K562 (cell line): ENCODE results near the gene TPI1. TPM values are rescaled to one million over a fixed set of nuclear protein-coding genes. Genes with fewer than 3 reads are reported as not detected.

Experiments used
- ARNT ChIP-seq, 2 experiments: fragments of 450-650 bp; IDR thresholded peaks; 2 replicates each; pipeline ENCODE4 v1.6.1; 2016; ENCODE audit warnings: mild to moderate bottlenecking in 1 of 2
- ATF1 ChIP-seq, 2 experiments: fragments of 450-650 bp in 1 of 2; IDR thresholded peaks; 2 replicates each; pipeline ENCODE4 v1.6.1; 2016; ENCODE audit warnings: missing compliant biosample characterization in 1 of 2, missing genetic modification characterization in 1 of 2
- ATF7 ChIP-seq: fragments of 450-650 bp; IDR thresholded peaks from 2 replicates; pipeline ENCODE4 v1.7.1; 2014; ENCODE audit warnings: mild to moderate bottlenecking, moderate library complexity
- FOS ChIP-seq: IDR thresholded peaks from 3 replicates; pipeline ENCODE4 v1.6.1; 2011; ENCODE audit not compliant: insufficient read length; ENCODE audit errors: extremely low read depth
- FOXJ3 ChIP-seq: sonication (generic); formaldehyde crosslinking; IDR thresholded peaks from 2 replicates; pipeline ENCODE4 v1.4.0; 2020; ENCODE audit warnings: mild to moderate bottlenecking, missing genetic modification reagents
- FOXM1 ChIP-seq, 2 experiments: fragments of 450-650 bp in 1 of 2; sonication (generic) in 1 of 2; formaldehyde crosslinking in 1 of 2; IDR thresholded peaks; 2 replicates each; pipeline versions ENCODE4 v1.6.1 to v1.9.0; 2017 to 2022; ENCODE audit warnings: low read depth in 2 of 2, mild to moderate bottlenecking in 2 of 2, missing genetic modification reagents in 1 of 2, moderate library complexity in 1 of 2
- HOXB6 ChIP-seq: fragments of 250-450 bp; sonication (Bioruptor Pico); IDR thresholded peaks from 2 replicates; pipeline ENCODE4 v1.5.1; 2022; ENCODE audit warnings: mild to moderate bottlenecking, borderline replicate concordance
- KDM5B ChIP-seq: fragments of 200-600 bp; sonication (generic); IDR thresholded peaks from 2 replicates; pipeline ENCODE4 v1.6.1; 2012; ENCODE audit warnings: low read depth, mild to moderate bottlenecking, moderate library complexity, low read length, control low read depth, inconsistent platforms; ENCODE audit not compliant: insufficient replicate concordance
- KLF13 ChIP-seq: fragments of 450-650 bp; IDR thresholded peaks from 2 replicates; pipeline ENCODE4 v1.6.1; 2016; ENCODE audit warnings: missing genetic modification characterization, low read depth, mild to moderate bottlenecking, missing compliant biosample characterization, moderate library complexity, borderline replicate concordance
- MEIS2 ChIP-seq: fragments of 450-650 bp; IDR thresholded peaks from 2 replicates; pipeline ENCODE4 v1.6.1; 2014; ENCODE audit warnings: mild to moderate bottlenecking; ENCODE audit not compliant: partially characterized antibody
- MTA1 ChIP-seq: fragments of 450-650 bp; IDR thresholded peaks from 2 replicates; pipeline ENCODE4 v1.6.1; 2017; ENCODE audit warnings: borderline replicate concordance
- MTA3 ChIP-seq: fragments of 450-650 bp; formaldehyde crosslinking; IDR thresholded peaks from 2 replicates; pipeline ENCODE4 v1.6.1; 2017; ENCODE audit warnings: mild to moderate bottlenecking, borderline replicate concordance
- MYC ChIP-seq, 2 experiments: fragments of 250-450 bp in 1 of 2; sonication (Bioruptor Pico) in 1 of 2; IDR thresholded peaks; 2 replicates each; pipeline versions ENCODE4 v1.5.1 to v1.6.1; 2012 to 2021; ENCODE audit warnings: low read depth in 2 of 2, borderline replicate concordance in 1 of 2, improper control_type of control experiment in 1 of 2, low read length in 1 of 2, mild to moderate bottlenecking in 1 of 2, moderate library complexity in 1 of 2
- NFE2 ChIP-seq: IDR thresholded peaks from 2 replicates; pipeline ENCODE4 v1.6.1; 2014; ENCODE audit warnings: antibody characterized with exemption, low read depth
- NFYB ChIP-seq: IDR thresholded peaks from 2 replicates; pipeline ENCODE4 v1.6.1; 2011; ENCODE audit warnings: mild to moderate bottlenecking, moderate library complexity; ENCODE audit not compliant: insufficient read length; ENCODE audit errors: extremely low read depth
- NR2C2 ChIP-seq, 2 experiments: fragments of 200-800 bp in 1 of 2; sonication (Bioruptor generic) in 1 of 2; sonication (generic) in 1 of 2; formaldehyde crosslinking in 1 of 2; IDR thresholded peaks; 2 replicates each; pipeline versions ENCODE4 v1.6.1 to v1.8.0; 2016 to 2022; ENCODE audit warnings: mild to moderate bottlenecking in 1 of 2, missing compliant biosample characterization in 1 of 2, missing genetic modification characterization in 1 of 2, missing genetic modification reagents in 1 of 2
- POLR2B ChIP-seq: fragments of 450-650 bp; IDR thresholded peaks from 2 replicates; pipeline ENCODE4 v1.6.1; 2018; ENCODE audit warnings: low read depth; ENCODE audit not compliant: partially characterized antibody
- RBFOX2 ChIP-seq: fragments of 200-400 bp; formaldehyde crosslinking; IDR thresholded peaks from 2 replicates; pipeline ENCODE4 v1.6.1; 2017; ENCODE audit warnings: low read depth, mild to moderate bottlenecking, low read length, moderate library complexity
- SMARCE1 ChIP-seq: fragments of 450-650 bp; IDR thresholded peaks from 2 replicates; pipeline ENCODE4 v1.7.1; 2016; ENCODE audit warnings: mild to moderate bottlenecking
- SRSF3 ChIP-seq: fragments of 200-400 bp; formaldehyde crosslinking; IDR thresholded peaks from 2 replicates; pipeline ENCODE4 v1.6.1; 2016; ENCODE audit warnings: mild to moderate bottlenecking, low read length, moderate library complexity; ENCODE audit not compliant: insufficient read depth
- YBX1 ChIP-seq: fragments of 450-650 bp; IDR thresholded peaks from 2 replicates; pipeline ENCODE4 v1.7.1; 2016; ENCODE audit warnings: mild to moderate bottlenecking
- ZBTB7A ChIP-seq: IDR thresholded peaks from 2 replicates; pipeline ENCODE4 v1.6.1; 2011; ENCODE audit warnings: low read depth, mild to moderate bottlenecking, low read length, moderate library complexity, borderline replicate concordance; ENCODE audit not compliant: control insufficient read depth
- ZNF124 ChIP-seq: sonication (generic); formaldehyde crosslinking; IDR thresholded peaks from 2 replicates; pipeline ENCODE4 v1.8.1; 2022; ENCODE audit warnings: missing genetic modification reagents
- ZNF507 ChIP-seq: conservative IDR thresholded peaks from 2 replicates; pipeline ENCODE4 v1.6.1; 2017; ENCODE audit warnings: missing genetic modification characterization, missing compliant biosample characterization
- ZNF76 ChIP-seq: fragments of 250-450 bp; sonication (Bioruptor Pico); IDR thresholded peaks from 2 replicates; pipeline ENCODE4 v1.4.0; 2020; ENCODE audit warnings: mild to moderate bottlenecking, moderate library complexity, borderline replicate concordance
- polyA plus RNA-seq, 8 experiments: library from polyadenylated mRNA; depleted of rRNA in 4 of 8; stranded (reverse) in 5 of 8; unstranded in 3 of 8; fragments of >200 nt; fragmentation: Nextera tagmentation in 2 of 8; fragmentation: Illumina TruSeq in 1 of 8; extraction: Ambion mirVana in 2 of 8; extraction: Trizol in 1 of 8; gene quantifications; 2 replicates each; pipeline versions ENCODE4 v1.2.1 to v1.2.3, GENCODE V29; 2011 to 2014; ENCODE audit warnings: inconsistent platforms in 1 of 8, missing spikeins in 1 of 8
- total RNA-seq, 7 experiments: library from RNA; depleted of rRNA in 6 of 7; stranded (reverse); fragments of >200 nt in 6 of 7; fragmentation: Illumina TruSeq in 2 of 7; extraction: Trizol in 2 of 7; gene quantifications; 2 replicates each; pipeline versions ENCODE4 v1.2.1 to v1.2.3, GENCODE V29; 2011 to 2021; ENCODE audit warnings: low replicate concordance in 1 of 7
- TF ChIP-seq, protein P1 (sequence below): fragments of 450-650 bp; IDR thresholded peaks from 2 replicates; pipeline ENCODE4 v1.7.1; 2018; ENCODE audit warnings: mild to moderate bottlenecking, low read depth; ENCODE audit not compliant: partially characterized antibody

The TPI1 gene
- total and polyA plus RNA-seq, 9 of the 15 experiments (the other 6 are each of a cell fraction or from before 2014, with no cell fraction given), result 662 to 4,971 (median 892) TPM

DNA sequence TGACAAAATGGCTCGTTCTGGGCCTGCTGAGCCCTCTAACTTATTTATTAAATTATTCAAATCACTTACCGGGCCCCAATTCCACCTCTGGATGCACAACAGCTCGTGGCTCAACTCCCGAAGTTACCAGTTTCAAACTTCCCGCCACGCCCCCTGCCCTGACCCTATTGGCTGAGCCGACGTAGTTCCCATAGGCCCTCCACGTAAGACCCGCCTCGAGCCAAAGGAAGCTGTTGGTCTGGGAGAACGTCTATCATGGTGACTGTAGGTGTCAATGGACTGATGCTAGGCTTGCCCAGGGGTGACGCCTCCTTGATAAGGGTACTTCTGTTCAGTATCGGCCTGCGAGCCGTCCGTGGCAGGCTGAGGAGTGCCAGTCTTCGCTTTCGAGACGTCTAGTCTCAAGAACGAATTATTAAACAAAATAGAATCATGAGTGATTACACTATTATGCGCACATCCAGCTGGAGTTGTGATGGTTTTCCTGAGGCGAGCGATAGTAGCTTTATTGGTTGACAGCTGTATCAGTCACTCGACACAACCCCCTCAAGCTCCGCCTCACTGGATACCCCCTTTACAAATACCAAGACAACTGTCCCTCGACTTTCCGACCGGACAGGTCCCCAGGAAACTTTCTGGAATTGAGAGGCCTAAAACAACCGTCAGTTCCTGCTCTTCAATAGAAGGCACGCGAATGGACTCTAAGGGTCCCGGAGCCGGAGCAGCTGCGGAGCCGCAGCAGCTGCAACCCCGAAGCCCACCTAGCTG lies 16.0 kb upstream of the TPI1 start, which contains the start of gene CDCA3 (continued):
- TF ChIP-seq, protein P1, sequence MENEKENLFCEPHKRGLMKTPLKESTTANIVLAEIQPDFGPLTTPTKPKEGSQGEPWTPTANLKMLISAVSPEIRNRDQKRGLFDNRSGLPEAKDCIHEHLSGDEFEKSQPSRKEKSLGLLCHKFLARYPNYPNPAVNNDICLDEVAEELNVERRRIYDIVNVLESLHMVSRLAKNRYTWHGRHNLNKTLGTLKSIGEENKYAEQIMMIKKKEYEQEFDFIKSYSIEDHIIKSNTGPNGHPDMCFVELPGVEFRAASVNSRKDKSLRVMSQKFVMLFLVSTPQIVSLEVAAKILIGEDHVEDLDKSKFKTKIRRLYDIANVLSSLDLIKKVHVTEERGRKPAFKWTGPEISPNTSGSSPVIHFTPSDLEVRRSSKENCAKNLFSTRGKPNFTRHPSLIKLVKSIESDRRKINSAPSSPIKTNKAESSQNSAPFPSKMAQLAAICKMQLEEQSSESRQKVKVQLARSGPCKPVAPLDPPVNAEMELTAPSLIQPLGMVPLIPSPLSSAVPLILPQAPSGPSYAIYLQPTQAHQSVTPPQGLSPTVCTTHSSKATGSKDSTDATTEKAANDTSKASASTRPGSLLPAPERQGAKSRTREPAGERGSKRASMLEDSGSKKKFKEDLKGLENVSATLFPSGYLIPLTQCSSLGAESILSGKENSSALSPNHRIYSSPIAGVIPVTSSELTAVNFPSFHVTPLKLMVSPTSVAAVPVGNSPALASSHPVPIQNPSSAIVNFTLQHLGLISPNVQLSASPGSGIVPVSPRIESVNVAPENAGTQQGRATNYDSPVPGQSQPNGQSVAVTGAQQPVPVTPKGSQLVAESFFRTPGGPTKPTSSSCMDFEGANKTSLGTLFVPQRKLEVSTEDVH, result peak; percentile 87
- TF ChIP-seq FOS (peak; percentile 97), ZNF507 (tag) (no peak), POLR2B (peak; percentile 70), MTA1 (no peak), ATF7 (peak; percentile 50; the same call in 1 of the 2 replicates), MYC (IDR thresholded peaks at IDR 0.05; ENCODE audit: low read depth, low read length) (peak; percentile 74; the same call in 1 of the 2 replicates), MYC (CRISPR knock-in tag; IDR thresholded peaks at IDR 0.05; ENCODE audit: borderline replicate concordance, low read depth) (no peak), KLF13 (peak; percentile 66; the same call in 1 of the 2 replicates), MTA3 (0 out of 2 replicates have a peak, but pooled peaks have one; percentile 23), SMARCE1 (no peak), MEIS2 (peak; percentile 81), FOXJ3 (CRISPR knock-in tag) (no peak), SRSF3 (no peak), KDM5B (peak; percentile 65), ZNF76 (CRISPR knock-in tag) (no peak), YBX1 (no peak), ATF1 (CRISPR knock-in tag; IDR thresholded peaks at IDR 0.05) (no peak), ATF1 (tag; IDR thresholded peaks at IDR 0.05) (peak; percentile 90), RBFOX2 (peak; percentile 10), NFE2 (no peak), ZBTB7A (peak; percentile 91), FOXM1 (IDR thresholded peaks at IDR 0.05; ENCODE audit: low read depth) (peak; percentile 86), FOXM1 (CRISPR knock-in tag; IDR thresholded peaks at IDR 0.05; ENCODE audit: low read depth) (no peak), ARNT (IDR thresholded peaks at IDR 0.05) (peak in 1 of 2 experiments; percentile 62; a peak in 1 of 4 replicates), ZNF124 (CRISPR knock-in tag) (no peak), HOXB6 (CRISPR knock-in tag) (0 out of 2 replicates have a peak, but pooled peaks have one; percentile 54), NR2C2 (CRISPR knock-in tag; IDR thresholded peaks at IDR 0.05) (peak; percentile 61; the same call in 1 of the 2 replicates), NR2C2 (tag; IDR thresholded peaks at IDR 0.05) (no peak), NFYB (peak; percentile 98)
